ENCODE measurements around the gene TOM1L2.

GRCh38 chr17:17841601-17842025, 130.6 kb downstream of the TOM1L2 start:
- TF ChIP-seq CTCF (IDR thresholded peaks at IDR 0.05) (no peak), POLR2A (IDR thresholded peaks at IDR 0.05) (no peak)
